BJ (cell line): Measurements from ENCODE around the gene PRDM16. TPM values are rescaled to one million over a fixed set of nuclear protein-coding genes. Genes with fewer than 3 reads are reported as not detected.

Source experiments
- CTCF ChIA-PET: fragments of 350-600 bp; formaldehyde crosslinking; extraction: SDS; loops from one replicate; lab custom pipeline; 2021; ENCODE audit warnings: antibody characterized with exemption, inconsistent platforms; lab: Yijun Ruan, JAX
- POLR2A ChIA-PET: fragments of 300-600 bp; sonication (Branson Sonifier 250); formaldehyde crosslinking; extraction: SDS; loops from one replicate; lab custom pipeline; 2021; ENCODE audit warnings: antibody characterized with exemption; lab: Charles Lee
- DNase-seq: peaks from one replicate; pipeline ENCODE4 v3.0.0-alpha.2; 2011; ENCODE audit warnings: low read depth
- H3K27me3 ChIP-seq: 2 replicates; pipeline ENCODE4 v1.6.0; 2011; ENCODE audit warnings: low read length; ENCODE audit not compliant: control insufficient read depth, insufficient read depth
- H3K36me3 ChIP-seq: 2 replicates; pipeline ENCODE4 v1.5.1; 2011; ENCODE audit warnings: low read length; ENCODE audit not compliant: control insufficient read depth, insufficient read depth
- H3K4me3 ChIP-seq: 2 replicates; pipeline ENCODE4 v1.5.1; 2011; ENCODE audit warnings: low read depth, mild to moderate bottlenecking, control low read depth, low read length
- CTCF ChIP-seq: IDR thresholded peaks from 2 replicates; pipeline ENCODE4 v1.5.1; 2011; ENCODE audit warnings: low read depth, mild to moderate bottlenecking, control low read depth, inconsistent platforms, low read length, moderate library complexity; ENCODE audit not compliant: insufficient read depth
- polyA plus RNA-seq: library from polyadenylated mRNA; depleted of rRNA; stranded (reverse); fragments of >200 nt; gene quantifications from 2 replicates; pipeline ENCODE4 v1.2.3, GENCODE V29; 2011

Gene PRDM16
- polyA plus RNA-seq, 1 experiment, result 0.02 TPM

GRCh38 chr1:3346478-3346877 is 277.5 kb downstream of the PRDM16 start:
- ChIA-PET POLR2A (no interaction called here), CTCF (no interaction called here)
- H3K27me3 ChIP-seq, result peaks cover 6% of the 10 kb centered on the region; the same call in 1 of the 2 replicates
- no peak for DNase-seq
- no peak for TF ChIP-seq CTCF
- no peaks in the 10 kb centered on the region for H3K36me3 ChIP-seq
- no peak overlapping the region for H3K4me3 ChIP-seq

GRCh38 chr1:3347257-3348020 is 278.4 kb downstream of the PRDM16 start:
- no peak for DNase-seq
- ChIA-PET POLR2A (no interaction called here), CTCF (interaction anchor here (0.6 kb wide), 1 partner anchor 20 kb away, joined by 3 read pairs; no protein-coding TSS in a partner anchor)
- H3K4me3 ChIP-seq, result no peak overlapping the region
- no peak for TF ChIP-seq CTCF
- peaks cover 6% of the 10 kb centered on the region; the same call in 1 of the 2 replicates for H3K27me3 ChIP-seq
- no peaks in the 10 kb centered on the region for H3K36me3 ChIP-seq

GRCh38 chr1:3348196-3348865 is 279.3 kb downstream of the PRDM16 start:
- CTCF ChIA-PET, result interaction anchor here (0.6 to 0.7 kb wide), 2 partner anchors 19 to 76 kb away, joined by 3 read pairs; no protein-coding TSS in a partner anchor
- POLR2A ChIA-PET, result no interaction called here

GRCh38 chr1:3349161-3349967 is 280.4 kb downstream of the PRDM16 start:
- POLR2A ChIA-PET, result no interaction called here
- TF ChIP-seq CTCF, result no peak; the same call in 1 of the 2 replicates
- Histone ChIP-seq H3K36me3 (no peaks in the 10 kb centered on the region), H3K4me3 (no peak overlapping the region), H3K27me3 (peaks cover 6% of the 10 kb centered on the region; the same call in 1 of the 2 replicates)
- no peak for DNase-seq
- CTCF ChIA-PET, result interaction anchor here (0.6 to 1.1 kb wide), 3 partner anchors 29 to 61 kb away, joined by 3 to 4 read pairs (median 3); no protein-coding TSS in a partner anchor

More at GRCh38 chr1:3348196-3348865, 279.3 kb downstream of the PRDM16 start:
- TF ChIP-seq CTCF, result no peak
- no peaks in the 10 kb centered on the region for H3K36me3 ChIP-seq
- H3K4me3 ChIP-seq, result no peak overlapping the region
- DNase-seq, result no peak
- H3K27me3 ChIP-seq, result peaks cover 6% of the 10 kb centered on the region; the same call in 1 of the 2 replicates
